HCT116 (cell line): ENCODE measurements around the gene RPUSD3. TPM values are rescaled to one million over a fixed set of nuclear protein-coding genes. Genes with fewer than 3 reads are reported as not detected.

ENCODE experiments used
- ATAC-seq: fragments of 200-7000 bp; cut with Tn5 transposase; 2 replicates; pipeline ENCODE4 v1.9.1; 2020; ENCODE audit warnings: mild to moderate bottlenecking, moderate library complexity
- BruUV-seq: library from RNA; stranded (reverse); fragments of 400-500 nt; replicated peaks from 2 replicates; lab custom pipeline; 2021; lab: Mats Ljungman, UMichigan
- CTCF ChIA-PET: fragments of 300-600 bp; sonication (Branson Sonifier 250); formaldehyde crosslinking; loops from one replicate; lab custom pipeline; 2021; ENCODE audit warnings: antibody characterized with exemption; lab: Charles Lee
- POLR2A ChIA-PET: fragments of 300-600, 350-600 bp; sonication (Branson Sonifier 250); formaldehyde crosslinking; loops from one replicate; lab custom pipeline; 2021; ENCODE audit warnings: antibody characterized with exemption; lab: Charles Lee
- RAD21 ChIA-PET, 2 experiments: fragments of 300-600 bp; sonication (Branson Sonifier 250); formaldehyde crosslinking; loops; one replicate each; lab custom pipeline; 2023; ENCODE audit warnings: low total read pairs in 2 of 2; ENCODE audit not compliant: uncharacterized antibody in 2 of 2, unreplicated experiment in 2 of 2, low non-redundant PET in 1 of 2; lab: Charles Lee
- DNase-seq: peaks from one replicate; pipeline ENCODE4 v3.0.0-alpha.2; 2010; ENCODE audit warnings: low read depth, low spot score
- H2AFZ ChIP-seq: fragments of 200-600 bp; shearing (Covaris generic), sonication (generic); 2 replicates; pipeline ENCODE4 v1.6.1; 2017; ENCODE audit warnings: low read depth, mixed run types, mixed read lengths, antibody characterized with exemption, low read length; ENCODE audit not compliant: poor library complexity, severe bottlenecking
- H3K27ac ChIP-seq: 2 replicates; pipeline ENCODE4 v1.5.1; 2012; ENCODE audit warnings: low read depth, low read length
- H3K27me3 ChIP-seq: fragments of 200-600 bp; sonication (generic); 2 replicates; pipeline ENCODE4 v1.6.1; 2016; ENCODE audit warnings: mixed run types, low read length, mixed read lengths; ENCODE audit not compliant: insufficient read depth
- H3K36me3 ChIP-seq, 2 experiments: fragments of 200-500 bp in 1 of 2; fragments of 200-600 bp in 1 of 2; sonication (Bioruptor generic) in 1 of 2; sonication (generic) in 1 of 2; 2 replicates each; pipeline versions ENCODE4 v1.5.1 to v1.6.1; 2014 to 2016; ENCODE audit warnings: low read length in 2 of 2, inconsistent platforms in 1 of 2, mixed read lengths in 1 of 2, mixed run types in 1 of 2; ENCODE audit not compliant: insufficient read depth in 2 of 2, control insufficient read depth in 1 of 2
- H3K4me1 ChIP-seq, 2 experiments: fragments of 200-600 bp in 1 of 2; sonication (generic) in 1 of 2; 2 replicates each; pipeline versions ENCODE4 v1.5.1 to v1.6.1; 2012 to 2017; ENCODE audit warnings: low read length in 2 of 2, inconsistent platforms in 1 of 2, mild to moderate bottlenecking in 1 of 2, mixed read lengths in 1 of 2, mixed run types in 1 of 2, moderate library complexity in 1 of 2; ENCODE audit not compliant: insufficient read depth in 2 of 2, control insufficient read depth in 1 of 2
- H3K4me2 ChIP-seq: fragments of 200-600 bp; sonication (generic); 2 replicates; pipeline ENCODE4 v1.6.1; 2017; ENCODE audit warnings: mixed run types, low read length, mixed read lengths
- H3K4me3 ChIP-seq, 2 experiments: fragments of 200-600 bp in 1 of 2; sonication (generic) in 1 of 2; replicated peaks in 1 of 2; 2 replicates each; pipeline ENCODE4 v1.5.1; 2011 to 2016; ENCODE audit warnings: low read length in 2 of 2, control low read depth in 1 of 2, low read depth in 1 of 2, mild to moderate bottlenecking in 1 of 2, mixed read lengths in 1 of 2, mixed run types in 1 of 2
- H3K79me2 ChIP-seq: fragments of 200-600 bp; sonication (generic); 2 replicates; pipeline ENCODE4 v1.6.1; 2017; ENCODE audit warnings: mild to moderate bottlenecking, mixed run types, low read length, moderate library complexity, mixed read lengths; ENCODE audit not compliant: insufficient read depth
- H3K9ac ChIP-seq: fragments of 200-600 bp; sonication (generic); 2 replicates; pipeline ENCODE4 v1.6.1; 2016; ENCODE audit warnings: low read length, mixed read lengths
- H3K9me2 ChIP-seq: fragments of 200-600 bp; sonication (generic), shearing (Covaris generic); 2 replicates; pipeline ENCODE4 v1.6.1; 2017; ENCODE audit warnings: mixed run types, mild to moderate bottlenecking, moderate library complexity; ENCODE audit not compliant: insufficient read depth
- H3K9me3 ChIP-seq, 2 experiments: fragments of 200-500 bp in 1 of 2; fragments of 200-600 bp in 1 of 2; sonication (Bioruptor generic) in 1 of 2; sonication (generic) in 1 of 2; 2 replicates each; pipeline ENCODE4 v1.6.1; 2014 to 2017; ENCODE audit warnings: low read length in 2 of 2, mixed read lengths in 2 of 2, inconsistent platforms in 1 of 2, low read depth in 1 of 2, mild to moderate bottlenecking in 1 of 2, mixed run types in 1 of 2, moderate library complexity in 1 of 2; ENCODE audit not compliant: control insufficient read depth in 1 of 2, insufficient read depth in 1 of 2
- H4K20me1 ChIP-seq: fragments of 200-600 bp; sonication (generic), shearing (Covaris generic); 2 replicates; pipeline ENCODE4 v1.6.1; 2017; ENCODE audit warnings: mixed run types, mild to moderate bottlenecking, moderate library complexity; ENCODE audit not compliant: insufficient read depth
- ATF3 ChIP-seq: IDR thresholded peaks from 2 replicates; pipeline ENCODE4 v1.6.1; 2012
- CBX3 ChIP-seq: IDR thresholded peaks from 2 replicates; pipeline ENCODE4 v1.6.1; 2012; ENCODE audit warnings: low read depth
- CEBPB ChIP-seq: IDR thresholded peaks from 2 replicates; pipeline ENCODE4 v1.6.1; 2012; ENCODE audit warnings: low read depth
- EGR1 ChIP-seq: IDR thresholded peaks from 2 replicates; pipeline ENCODE4 v1.6.1; 2012; ENCODE audit warnings: low read depth
- EZH2 ChIP-seq: fragments of 200-600 bp; sonication (generic); IDR thresholded peaks from 2 replicates; pipeline ENCODE4 v1.6.1; 2017; ENCODE audit warnings: antibody characterized with exemption, mixed run types
- FOSL1 ChIP-seq: IDR thresholded peaks from 2 replicates; pipeline ENCODE4 v1.6.1; 2012; ENCODE audit warnings: low read depth
- POLR2A ChIP-seq: IDR thresholded peaks from 2 replicates; pipeline ENCODE4 v1.7.0; 2011; ENCODE audit warnings: borderline replicate concordance; ENCODE audit not compliant: insufficient read depth, insufficient read length; ENCODE audit errors: extremely low read depth
- SP1 ChIP-seq: IDR thresholded peaks from 2 replicates; pipeline ENCODE4 v1.6.1; 2012; ENCODE audit warnings: low read depth
- SRF ChIP-seq: IDR thresholded peaks from 2 replicates; pipeline ENCODE4 v1.6.1; 2012; ENCODE audit warnings: low read depth
- TCF7L2 ChIP-seq: IDR thresholded peaks from 2 replicates; pipeline ENCODE4 v1.7.0; 2011; ENCODE audit warnings: borderline replicate concordance, inconsistent platforms; ENCODE audit not compliant: insufficient read depth, insufficient read length; ENCODE audit errors: extremely low read depth
- ZFX ChIP-seq: fragments of 450-650 bp; IDR thresholded peaks from 2 replicates; pipeline ENCODE4 v1.6.1; 2017
- intact Hi-C: fragments of 100-400 bp; cut with micrococcal nuclease; formaldehyde crosslinking; loops from 2 replicates; pipeline ENCODE4 v1.10.0; 2022
- total RNA-seq: library from RNA; stranded (reverse); gene quantifications from one replicate; pipeline ENCODE4 v1.2.1, GENCODE V29; 2021; ENCODE audit not compliant: unreplicated experiment
- TF ChIP-seq, protein P1 (sequence below), 3 experiments: fragments of 200-600 bp in 1 of 3; sonication (generic) in 1 of 3; IDR thresholded peaks in 2 of 3; conservative IDR thresholded peaks in 1 of 3; 2 replicates each; pipeline ENCODE4 v1.5.1; 2012 to 2017; ENCODE audit warnings: low read depth in 2 of 3, low read length in 2 of 3, antibody characterized with exemption in 1 of 3, borderline replicate concordance in 1 of 3, control low read depth in 1 of 3, mild to moderate bottlenecking in 1 of 3, mixed read lengths in 1 of 3, mixed run types in 1 of 3, moderate library complexity in 1 of 3; ENCODE audit not compliant: insufficient read depth in 1 of 3
- TF ChIP-seq, protein P2 (sequence below): IDR thresholded peaks from 2 replicates; pipeline ENCODE4 v1.6.1; 2012
- TF ChIP-seq, protein P3 (sequence below): IDR thresholded peaks from 2 replicates; pipeline ENCODE4 v1.6.1; 2011; ENCODE audit warnings: mild to moderate bottlenecking, low read length, moderate library complexity; ENCODE audit not compliant: insufficient replicate concordance; ENCODE audit errors: extremely low read depth

The RPUSD3 gene
- total RNA-seq, 1 experiment from 2014 or later, result 58.0 TPM

GRCh38 chr3:9870978-9871377 is 27.2 kb upstream of the RPUSD3 start:
- H3K4me2 ChIP-seq, result no peak overlapping the region
- peaks cover 0 to 20% of the 10 kb centered on the region in 2 experiments; a peak in 2 of 4 replicates for H3K4me1 ChIP-seq
- no peak overlapping the region; the same call in 1 of the 2 replicates for H3K27ac ChIP-seq
- TF ChIP-seq POLR2A, result no peak
- TF ChIP-seq EGR1, result no peak
- no peak for TF ChIP-seq ZFX
- TF ChIP-seq FOSL1, result no peak
- TF ChIP-seq, protein P1, sequence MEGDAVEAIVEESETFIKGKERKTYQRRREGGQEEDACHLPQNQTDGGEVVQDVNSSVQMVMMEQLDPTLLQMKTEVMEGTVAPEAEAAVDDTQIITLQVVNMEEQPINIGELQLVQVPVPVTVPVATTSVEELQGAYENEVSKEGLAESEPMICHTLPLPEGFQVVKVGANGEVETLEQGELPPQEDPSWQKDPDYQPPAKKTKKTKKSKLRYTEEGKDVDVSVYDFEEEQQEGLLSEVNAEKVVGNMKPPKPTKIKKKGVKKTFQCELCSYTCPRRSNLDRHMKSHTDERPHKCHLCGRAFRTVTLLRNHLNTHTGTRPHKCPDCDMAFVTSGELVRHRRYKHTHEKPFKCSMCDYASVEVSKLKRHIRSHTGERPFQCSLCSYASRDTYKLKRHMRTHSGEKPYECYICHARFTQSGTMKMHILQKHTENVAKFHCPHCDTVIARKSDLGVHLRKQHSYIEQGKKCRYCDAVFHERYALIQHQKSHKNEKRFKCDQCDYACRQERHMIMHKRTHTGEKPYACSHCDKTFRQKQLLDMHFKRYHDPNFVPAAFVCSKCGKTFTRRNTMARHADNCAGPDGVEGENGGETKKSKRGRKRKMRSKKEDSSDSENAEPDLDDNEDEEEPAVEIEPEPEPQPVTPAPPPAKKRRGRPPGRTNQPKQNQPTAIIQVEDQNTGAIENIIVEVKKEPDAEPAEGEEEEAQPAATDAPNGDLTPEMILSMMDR (IDR thresholded peaks at IDR 0.05 in 2 of 3, conservative IDR thresholded peaks at IDR 0.05 in 1 of 3; ENCODE audit: borderline replicate concordance in 1 of 3, insufficient read depth in 1 of 3, low read depth in 2 of 3, low read length in 2 of 3), result no peak
- TF ChIP-seq, protein P2, sequence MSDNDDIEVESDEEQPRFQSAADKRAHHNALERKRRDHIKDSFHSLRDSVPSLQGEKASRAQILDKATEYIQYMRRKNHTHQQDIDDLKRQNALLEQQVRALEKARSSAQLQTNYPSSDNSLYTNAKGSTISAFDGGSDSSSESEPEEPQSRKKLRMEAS, result no peak
- no peak for TF ChIP-seq EZH2
- TF ChIP-seq CBX3, result no peak
- no peaks in the 10 kb centered on the region for H3K9me3 ChIP-seq
- no peak overlapping the region for H3K9ac ChIP-seq
- no peaks in the 10 kb centered on the region for H3K36me3 ChIP-seq
- no peak for DNase-seq
- ChIA-PET RAD21 (no interaction called here), POLR2A (no interaction called here), CTCF (no interaction called here)
- intact Hi-C loops, result no loop called here
- peak overlapping the region; percentile 16 for H2AFZ ChIP-seq
- no peaks in the 10 kb centered on the region for H3K9me2 ChIP-seq
- no peak for ATAC-seq
- H4K20me1 ChIP-seq, result no peaks in the 10 kb centered on the region
- H3K27me3 ChIP-seq, result no peaks in the 10 kb centered on the region
- no TSS peak for BruUV-seq
- H3K4me3 ChIP-seq, result no peak overlapping the region
- no peaks in the 10 kb centered on the region for H3K79me2 ChIP-seq

DNA sequence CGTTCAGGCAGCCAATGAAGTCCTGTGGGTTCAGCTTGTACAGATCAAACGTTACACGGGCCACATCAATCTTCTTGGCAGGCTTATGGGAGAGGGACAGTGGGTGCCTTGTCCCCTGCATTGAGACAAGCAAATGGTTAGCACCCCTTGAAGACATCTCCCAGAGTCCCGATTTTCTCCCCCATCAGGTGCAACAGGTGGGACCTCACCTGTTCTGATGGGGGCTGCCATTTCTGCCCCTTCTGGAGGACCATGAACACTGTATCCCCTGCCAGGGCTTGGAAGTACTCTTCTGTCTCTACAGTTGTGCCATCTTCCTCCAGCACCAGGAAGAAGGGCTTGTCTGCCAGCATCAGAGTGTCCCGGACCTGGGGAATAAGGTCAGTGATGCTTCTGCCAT is 26.1 kb upstream of the RPUSD3 start:
- TF ChIP-seq ATF3 (no peak), EZH2 (no peak), TCF7L2 (no peak), SRF (no peak), SP1 (no peak), CEBPB (no peak)
- TF ChIP-seq, protein P3, sequence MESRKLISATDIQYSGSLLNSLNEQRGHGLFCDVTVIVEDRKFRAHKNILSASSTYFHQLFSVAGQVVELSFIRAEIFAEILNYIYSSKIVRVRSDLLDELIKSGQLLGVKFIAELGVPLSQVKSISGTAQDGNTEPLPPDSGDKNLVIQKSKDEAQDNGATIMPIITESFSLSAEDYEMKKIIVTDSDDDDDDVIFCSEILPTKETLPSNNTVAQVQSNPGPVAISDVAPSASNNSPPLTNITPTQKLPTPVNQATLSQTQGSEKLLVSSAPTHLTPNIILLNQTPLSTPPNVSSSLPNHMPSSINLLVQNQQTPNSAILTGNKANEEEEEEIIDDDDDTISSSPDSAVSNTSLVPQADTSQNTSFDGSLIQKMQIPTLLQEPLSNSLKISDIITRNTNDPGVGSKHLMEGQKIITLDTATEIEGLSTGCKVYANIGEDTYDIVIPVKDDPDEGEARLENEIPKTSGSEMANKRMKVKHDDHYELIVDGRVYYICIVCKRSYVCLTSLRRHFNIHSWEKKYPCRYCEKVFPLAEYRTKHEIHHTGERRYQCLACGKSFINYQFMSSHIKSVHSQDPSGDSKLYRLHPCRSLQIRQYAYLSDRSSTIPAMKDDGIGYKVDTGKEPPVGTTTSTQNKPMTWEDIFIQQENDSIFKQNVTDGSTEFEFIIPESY, result no peak
- TF ChIP-seq, protein P1 (IDR thresholded peaks at IDR 0.05 in 2 of 3, conservative IDR thresholded peaks at IDR 0.05 in 1 of 3; ENCODE audit: borderline replicate concordance in 1 of 3, insufficient read depth in 1 of 3, low read depth in 2 of 3, low read length in 2 of 3), result no peak
- TF ChIP-seq, all 23 proteins: peak for 0
- no peak overlapping the region for H3K27ac ChIP-seq
- intact Hi-C loops, result no loop called here
- H3K9me2 ChIP-seq, result no peaks in the 10 kb centered on the region
- ChIA-PET POLR2A (no interaction called here), CTCF (no interaction called here), RAD21 (no interaction called here)
- no peak for ATAC-seq
- H3K27me3 ChIP-seq, result no peaks in the 10 kb centered on the region
- no peaks in the 10 kb centered on the region for H3K79me2 ChIP-seq
- H3K36me3 ChIP-seq, result no peaks in the 10 kb centered on the region
- no peak for DNase-seq
- no peaks in the 10 kb centered on the region for H3K9me3 ChIP-seq
- H3K9ac ChIP-seq, result no peak overlapping the region
- H4K20me1 ChIP-seq, result no peaks in the 10 kb centered on the region
- BruUV-seq, result no TSS peak
- H3K4me2 ChIP-seq, result no peak overlapping the region
- H2AFZ ChIP-seq, result no peak overlapping the region
- no peak overlapping the region for H3K4me3 ChIP-seq
- peaks cover 0 to 20% of the 10 kb centered on the region in 2 experiments; a peak in 2 of 4 replicates for H3K4me1 ChIP-seq
